ENCODE results near the gene HNRNPH1. TPM values are rescaled to one million over a fixed set of nuclear protein-coding genes. Genes with fewer than 3 reads are reported as not detected.

Gene HNRNPH1
- total RNA-seq, 1 donor from 2014 or later, result 735 TPM

DNA sequence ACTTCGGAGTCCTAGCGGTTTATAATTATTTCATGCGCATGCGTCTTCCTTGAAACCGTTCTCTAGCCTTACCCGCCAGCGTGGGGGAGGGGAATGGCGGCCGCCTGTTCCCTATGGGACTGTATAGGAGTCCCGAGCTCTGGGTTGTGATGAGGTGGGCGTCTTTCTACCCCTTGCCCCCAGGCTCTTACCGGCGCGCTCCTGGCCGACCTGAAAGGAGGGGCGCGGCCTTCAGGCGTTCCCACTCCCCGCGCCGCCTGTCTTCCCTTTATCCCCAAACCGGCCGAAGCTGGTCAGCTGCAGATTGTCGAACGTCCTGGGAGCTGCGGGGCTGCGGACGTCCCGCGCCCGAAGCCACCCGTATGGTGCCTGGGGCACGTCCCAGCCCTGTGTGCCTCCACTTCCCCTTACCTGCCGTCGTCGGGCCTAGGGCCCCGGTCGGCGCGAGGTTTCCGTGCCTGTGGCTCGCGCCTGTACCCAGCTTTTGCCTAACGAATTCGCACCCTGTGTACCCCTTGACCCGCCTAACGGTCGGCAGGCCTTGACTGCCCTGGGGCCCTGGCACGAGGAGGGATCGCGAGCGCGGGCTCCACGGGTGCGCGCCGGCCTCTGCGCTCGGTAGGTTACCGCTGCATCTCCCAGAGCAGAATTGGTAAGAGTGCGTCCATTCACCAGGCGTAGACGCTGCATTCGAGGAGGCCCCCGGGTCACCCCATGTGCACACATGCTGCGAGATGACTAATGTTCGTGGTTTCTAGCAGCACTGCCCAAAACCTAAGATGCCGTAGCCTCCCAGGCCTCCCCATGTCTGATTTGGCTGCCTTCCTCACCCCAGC is 653 bp upstream of the HNRNPH1 start:
- DNase-seq (ENCODE audit: low read depth), result peak; percentile 67

DNA sequence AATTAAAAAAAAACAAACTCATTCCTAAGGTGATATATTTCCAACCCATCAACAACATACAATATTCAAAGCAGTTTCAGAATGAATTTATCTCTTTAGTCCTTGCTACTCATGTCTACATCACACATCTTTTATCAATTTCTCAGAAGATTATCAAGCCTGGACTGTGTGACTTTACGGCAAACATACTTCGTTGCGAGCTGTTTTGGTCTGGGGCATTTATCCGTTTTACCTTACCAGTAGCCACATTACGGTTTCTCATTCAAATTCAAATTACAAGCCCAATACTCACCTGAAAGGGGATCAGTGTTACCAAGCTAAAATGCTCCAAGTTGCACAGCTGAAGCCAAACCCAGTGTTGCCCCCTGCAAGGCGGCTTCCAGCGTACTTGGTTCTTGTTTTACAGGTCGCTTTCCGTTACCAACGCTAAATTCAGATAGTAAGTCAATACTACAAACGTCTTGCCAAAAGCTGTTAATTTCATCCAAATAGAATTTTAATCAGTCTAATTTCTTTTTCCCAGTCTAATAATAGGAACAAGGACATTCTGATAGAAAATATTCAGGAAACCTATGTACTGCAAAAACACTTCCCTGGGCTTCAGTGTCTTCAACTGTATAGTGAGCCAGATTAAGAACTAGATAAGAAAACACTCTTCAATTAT is 1.8 kb downstream of the HNRNPH1 start:
- no peak for DNase-seq (ENCODE audit: low read depth)

DNA sequence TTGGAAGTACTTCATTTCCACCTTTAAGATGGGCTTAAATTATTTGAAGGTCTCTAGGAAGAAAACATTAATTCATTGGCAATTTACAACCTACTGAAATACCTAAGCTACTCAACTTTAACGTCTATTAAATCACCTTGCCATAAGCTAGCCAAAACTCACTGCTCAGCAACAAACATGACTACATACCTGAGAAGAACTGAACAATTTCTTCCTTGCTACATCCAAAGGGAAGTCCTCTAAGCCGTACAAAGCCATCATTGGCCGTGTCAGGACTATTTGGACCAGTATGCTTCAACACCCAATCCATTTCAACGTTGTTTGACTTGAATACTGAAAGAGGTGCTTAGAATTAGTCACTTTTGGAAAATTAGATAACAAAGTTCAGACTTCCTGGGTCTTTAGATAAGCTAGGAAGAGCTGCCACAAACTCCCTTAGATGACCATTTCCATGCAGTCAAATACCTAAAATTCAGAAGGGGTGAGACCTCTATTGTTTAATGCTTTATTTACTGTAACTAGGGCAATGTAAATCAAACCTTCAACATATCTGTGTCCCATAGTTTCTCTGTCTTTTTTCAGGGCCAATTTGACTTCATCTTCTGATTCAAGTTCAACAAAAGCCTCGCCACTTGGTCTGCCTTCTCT is 2.6 kb downstream of the HNRNPH1 start:
- DNase-seq (ENCODE audit: low read depth), result no peak

DNA sequence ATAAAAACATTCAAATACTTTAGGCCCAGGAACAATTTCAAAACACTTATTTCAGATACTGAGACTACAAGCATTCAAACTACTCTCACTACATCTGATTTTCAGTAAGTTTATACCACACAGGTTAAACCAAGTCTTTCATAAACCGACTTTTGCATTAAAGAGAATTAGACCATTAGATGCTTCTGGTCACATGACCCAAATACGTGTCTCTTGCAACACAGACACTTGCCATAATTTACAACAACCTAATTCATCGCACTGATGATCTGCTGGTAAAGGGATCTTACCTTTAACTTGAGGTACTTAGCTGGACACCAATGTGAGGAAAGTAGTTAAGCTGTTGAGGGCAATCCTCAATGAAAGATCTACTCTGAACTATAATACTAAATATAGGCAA is 3.2 kb downstream of the HNRNPH1 start:
- no peak for DNase-seq (ENCODE audit: low read depth)

DNA sequence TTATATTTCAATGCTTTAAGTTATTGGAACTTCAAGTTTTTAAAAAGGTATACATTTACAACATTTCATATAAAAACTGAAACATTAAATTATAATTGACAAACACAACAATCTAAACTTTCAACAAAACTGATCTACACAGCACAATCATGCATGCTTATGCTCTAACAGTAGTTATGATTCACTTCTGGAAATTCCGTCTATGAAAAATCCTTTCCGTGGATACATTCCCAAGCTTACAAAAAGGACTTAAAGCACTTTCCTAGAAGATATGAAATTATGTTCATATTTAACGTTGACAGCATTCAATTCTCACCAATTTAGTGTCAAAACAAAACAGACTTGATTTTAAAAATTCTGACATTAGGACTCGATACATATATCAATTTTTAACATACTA is 3.7 kb downstream of the HNRNPH1 start:
- DNase-seq (ENCODE audit: low read depth), result no peak

DNA sequence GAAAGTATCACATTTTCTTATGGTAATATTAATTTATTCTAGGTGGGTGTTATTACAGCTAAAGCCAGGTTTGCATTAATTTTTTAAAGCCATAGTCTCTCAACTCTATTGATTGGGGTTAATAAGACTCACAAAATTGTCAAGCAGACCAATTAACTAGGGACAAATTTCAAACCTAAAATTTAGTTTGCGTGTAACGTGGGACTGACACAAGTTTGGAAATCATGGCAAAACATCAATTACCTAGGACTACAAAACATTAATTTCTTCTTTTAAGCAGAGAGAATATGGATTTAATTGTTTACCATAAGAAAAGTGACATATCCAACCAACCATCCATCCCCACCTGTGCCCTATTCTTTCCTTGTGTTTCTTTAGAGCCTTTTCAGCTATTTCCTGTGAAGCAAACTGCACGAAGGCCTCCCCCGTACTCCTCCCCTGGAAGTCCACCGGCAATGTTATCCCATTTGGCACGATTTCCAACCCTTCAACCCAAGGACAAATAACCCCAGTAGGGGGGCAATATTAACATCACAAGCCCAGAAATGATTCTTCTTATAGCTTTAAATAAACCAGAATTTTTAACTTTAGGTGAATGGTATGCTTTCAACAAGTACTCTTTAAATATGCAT is 4.4 kb downstream of the HNRNPH1 start:
- no peak for DNase-seq (ENCODE audit: low read depth)

DNA sequence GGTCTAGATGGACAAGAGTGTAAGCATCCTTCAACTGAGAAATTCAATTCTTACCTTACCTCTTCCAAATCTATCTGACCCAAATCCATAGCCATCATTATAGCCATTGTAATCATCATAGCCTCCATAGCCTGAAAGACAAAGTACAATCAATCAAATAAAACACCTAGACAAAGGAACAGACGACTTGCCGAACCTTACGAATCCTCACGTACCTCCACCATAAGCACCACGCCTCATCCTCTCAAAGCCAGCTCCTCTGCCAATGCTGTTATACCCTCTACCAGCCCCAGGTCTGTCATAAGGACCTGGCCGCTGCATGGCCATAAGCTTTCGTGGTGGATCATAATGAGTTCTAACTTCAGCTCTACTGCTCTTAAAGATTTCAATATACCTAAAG is 5.5 kb downstream of the HNRNPH1 start:
- DNase-seq (ENCODE audit: low read depth), result no peak

DNA sequence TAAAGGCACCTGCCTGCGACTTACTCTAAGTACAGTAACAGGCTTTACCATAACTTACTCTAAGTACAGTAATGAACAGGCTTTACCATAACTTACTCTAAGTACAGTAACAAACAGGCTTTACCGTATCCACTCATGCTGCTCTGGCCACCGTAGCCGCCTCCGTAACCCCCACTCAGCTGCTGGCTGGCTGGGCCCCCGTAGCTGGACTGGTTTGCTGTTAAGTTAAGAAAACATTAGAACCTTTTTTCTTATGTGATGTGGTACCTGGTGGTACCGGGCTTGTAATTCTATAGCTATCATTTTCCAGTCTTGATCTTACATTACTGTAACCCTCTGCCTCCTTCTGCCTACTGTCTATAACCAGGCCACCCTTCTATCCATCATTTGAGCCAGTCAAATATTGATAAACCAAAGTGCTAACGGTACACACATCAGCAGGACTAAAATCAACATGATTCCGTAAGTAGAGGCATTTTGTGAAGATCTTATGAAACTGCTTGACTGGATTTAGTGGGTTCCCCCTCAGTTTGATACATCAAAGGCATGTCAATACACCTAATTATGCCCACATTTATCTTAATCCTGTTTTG is 7.4 kb downstream of the HNRNPH1 start:
- no peak for DNase-seq (ENCODE audit: low read depth)

DNA sequence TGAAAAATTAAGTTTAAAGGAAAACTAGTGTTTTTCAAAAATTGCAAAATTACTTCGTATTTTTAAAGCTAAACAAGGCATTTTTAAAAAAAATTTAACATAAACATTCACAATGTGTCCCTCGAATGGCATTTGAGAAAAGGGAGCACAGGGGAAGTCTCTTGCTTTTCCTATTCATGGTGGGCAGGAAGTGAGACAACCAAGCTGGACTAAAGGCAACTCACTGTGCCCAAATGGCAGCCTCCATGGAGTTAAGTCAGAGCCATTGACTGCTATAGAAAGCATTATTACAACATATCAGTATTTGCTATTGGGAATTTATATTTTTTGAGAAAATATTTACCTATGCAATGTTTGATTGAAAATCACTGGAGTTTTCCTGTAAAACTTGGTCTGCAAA is 8.3 kb downstream of the HNRNPH1 start:
- no peak for DNase-seq (ENCODE audit: low read depth)

DNA sequence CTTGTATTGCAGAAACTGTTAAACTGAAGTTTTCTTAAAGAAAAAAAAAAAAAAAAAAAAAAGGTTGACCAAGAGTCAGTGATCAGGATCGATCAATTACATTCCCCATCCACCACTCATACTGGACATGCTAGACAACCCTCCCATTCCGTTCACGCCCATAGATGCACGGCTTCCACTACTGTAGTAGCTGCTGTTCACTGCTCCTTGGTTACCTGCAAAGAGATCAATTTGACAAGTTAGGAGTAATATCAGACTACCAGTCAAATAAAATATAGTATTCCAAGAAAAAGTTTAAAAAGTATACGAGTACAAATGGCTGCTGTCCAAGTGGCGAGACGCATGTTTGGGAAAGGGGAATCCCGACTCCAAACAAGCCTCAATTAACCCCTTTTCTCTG is 8.7 kb downstream of the HNRNPH1 start:
- DNase-seq (ENCODE audit: low read depth), result no peak

DNA sequence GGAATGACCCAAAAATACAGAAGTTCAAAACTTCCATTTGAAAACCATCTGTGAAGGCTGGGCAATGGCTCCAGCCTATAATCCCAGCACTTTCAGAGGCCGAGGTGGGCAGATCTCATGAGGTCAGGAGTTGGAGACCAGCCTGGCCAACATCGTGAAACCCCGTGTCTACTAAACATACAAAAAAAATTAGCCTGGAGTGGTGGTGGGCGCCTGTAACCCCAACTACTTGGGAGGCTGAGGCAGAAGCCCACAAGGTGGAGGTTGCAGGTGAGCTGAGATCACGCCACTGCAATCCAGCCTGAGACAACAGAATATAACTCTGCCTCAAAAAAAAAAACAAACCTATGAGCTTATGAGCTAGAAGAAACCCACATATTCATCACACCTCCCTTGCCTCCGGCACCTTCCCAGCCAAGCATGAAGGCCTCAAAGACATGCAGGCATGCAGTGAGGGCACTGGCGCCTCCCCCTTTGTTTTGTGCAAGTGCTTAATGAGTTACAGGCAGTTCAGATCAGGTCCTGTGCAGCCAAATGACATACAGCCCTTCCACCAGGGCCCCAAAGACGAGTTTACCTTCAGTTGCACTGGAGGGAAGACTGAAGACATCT is 9.9 kb downstream of the HNRNPH1 start:
- peak; percentile 93 for DNase-seq (ENCODE audit: low read depth)

DNA sequence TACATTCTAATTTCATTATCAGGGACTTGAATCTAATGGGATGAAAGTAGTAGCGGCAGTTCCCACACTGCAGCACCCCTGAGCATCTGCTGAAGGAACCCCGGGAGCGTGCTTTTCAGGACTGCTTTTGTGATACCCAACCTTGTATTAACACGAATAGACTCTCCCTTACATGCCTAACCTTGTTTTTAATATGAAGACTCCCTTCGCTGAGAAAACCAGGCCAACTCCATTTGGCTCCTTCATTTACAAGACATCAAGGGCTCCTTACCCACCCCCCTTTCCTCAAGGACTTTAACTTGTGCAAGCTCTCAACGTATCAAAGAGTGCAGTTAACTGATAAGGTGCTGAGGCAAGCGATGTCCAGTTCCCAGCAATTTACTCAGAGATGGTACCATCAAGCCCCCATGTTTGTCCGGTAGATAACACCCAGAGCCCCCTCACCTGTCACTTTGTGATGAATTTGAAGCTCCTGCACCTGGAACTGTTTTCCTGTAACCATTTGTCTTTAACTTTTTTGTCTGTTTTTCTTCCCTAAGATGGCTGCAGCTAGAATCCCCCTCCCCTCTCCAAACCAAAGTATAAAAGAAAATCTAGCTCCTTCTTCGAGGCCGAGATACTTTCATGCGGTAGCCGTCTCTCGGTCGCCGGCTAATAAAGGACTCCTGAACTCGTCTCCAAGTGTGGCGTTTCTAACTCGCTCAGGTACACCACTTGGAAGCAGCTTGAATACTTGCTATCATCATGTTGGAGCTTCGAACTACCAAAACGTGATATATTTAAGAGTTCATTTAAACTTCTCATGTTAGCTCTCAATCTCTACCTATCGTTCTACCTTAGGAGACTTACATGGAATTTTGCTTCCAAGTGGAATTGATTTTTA is 10.7 kb downstream of the HNRNPH1 start:
- DNase-seq (ENCODE audit: low read depth), result no peak

DNA sequence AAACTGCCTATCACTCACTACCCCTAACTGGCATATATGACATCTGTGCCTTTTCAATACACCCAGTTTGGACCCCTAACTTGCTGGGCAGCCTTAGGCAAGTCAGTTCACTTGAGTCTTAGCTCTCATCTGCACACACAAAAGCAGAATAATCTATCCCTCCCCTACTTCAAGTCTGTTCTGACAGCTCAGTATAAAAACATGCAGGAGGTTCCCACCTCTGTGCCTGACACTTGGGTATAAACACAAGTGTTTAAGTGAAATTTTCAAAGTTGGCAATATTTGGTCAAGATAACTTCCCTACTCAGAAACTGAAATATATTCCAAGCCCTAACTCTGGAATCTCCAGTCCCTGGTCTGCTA is 12.6 kb downstream of the HNRNPH1 start:
- DNase-seq (ENCODE audit: low read depth), result no peak

DNA sequence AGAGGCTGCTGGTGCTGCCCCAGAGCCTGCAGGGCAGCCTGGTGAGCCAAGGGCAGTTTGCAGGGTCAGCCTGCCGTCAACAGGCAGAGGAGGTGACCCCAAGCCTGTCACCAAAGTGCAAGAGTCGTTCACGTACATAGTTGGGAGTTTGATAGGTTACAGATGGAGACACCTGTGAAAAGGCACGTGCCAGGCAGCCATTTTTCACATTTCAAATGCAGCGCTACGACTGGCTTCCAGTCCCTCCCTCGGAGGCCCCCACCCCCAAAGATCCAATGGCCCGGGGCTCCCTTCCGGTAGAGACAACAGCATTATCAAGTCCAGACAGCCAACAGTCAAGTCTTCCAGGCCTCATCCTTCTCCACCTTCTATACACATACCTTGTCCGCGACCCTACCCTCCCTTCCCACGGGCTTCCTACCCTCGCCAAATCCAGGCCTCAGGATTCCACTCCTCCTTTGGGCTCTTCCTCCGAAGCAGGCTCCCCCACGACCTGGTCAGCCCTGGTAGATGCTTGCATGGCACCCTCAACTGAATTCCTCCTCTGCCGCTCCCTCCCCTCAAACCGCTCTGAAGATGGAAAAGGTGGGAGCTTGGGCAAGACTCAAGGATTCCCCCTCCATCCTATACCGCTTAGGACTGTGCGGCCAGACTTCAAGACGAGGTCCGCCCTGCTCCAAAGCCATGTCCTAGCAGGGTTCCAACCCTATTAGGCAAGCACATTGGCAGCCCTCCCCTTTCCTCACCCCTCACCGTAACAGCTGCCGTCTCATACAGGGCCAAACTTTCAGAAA is 13.2 kb downstream of the HNRNPH1 start:
- no peak for DNase-seq (ENCODE audit: low read depth)

DNA sequence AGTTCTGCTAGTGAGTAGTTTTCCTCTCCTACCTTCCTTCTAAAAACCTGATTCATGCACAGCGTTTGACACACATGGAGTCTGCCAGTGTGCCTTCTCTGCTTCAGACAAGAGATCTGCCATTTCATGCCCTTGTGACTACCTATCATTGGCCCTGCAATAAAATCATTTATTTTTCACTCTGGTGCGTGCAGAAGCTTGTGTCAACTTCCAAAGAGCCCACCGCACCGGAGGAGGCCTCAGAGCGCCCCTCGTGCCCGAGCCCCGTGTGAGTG is 13.7 kb downstream of the HNRNPH1 start:
- no peak for DNase-seq (ENCODE audit: low read depth)

DNA sequence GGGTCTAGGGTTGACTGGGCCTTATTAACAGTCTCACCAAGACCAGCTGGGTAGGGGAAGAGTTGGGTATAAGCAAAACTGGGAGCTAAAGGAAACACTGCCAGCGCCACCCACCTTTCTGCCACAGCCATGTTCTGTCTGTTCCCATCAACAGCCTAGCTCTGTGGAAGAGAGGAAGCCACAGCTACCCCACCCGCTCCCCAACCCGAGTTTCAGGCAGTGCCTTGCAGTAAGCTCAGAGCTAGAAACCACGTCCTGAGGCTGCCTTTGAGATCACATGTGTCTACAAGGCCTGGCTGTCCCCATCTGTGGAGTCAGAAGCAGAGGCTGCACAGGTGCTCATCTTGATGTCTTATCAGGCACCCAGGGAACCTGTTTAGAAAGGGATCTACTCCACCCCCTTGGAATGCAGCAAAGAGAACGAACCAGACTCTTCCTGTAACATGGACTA is 15.3 kb downstream of the HNRNPH1 start:
- DNase-seq (ENCODE audit: low read depth), result no peak

DNA sequence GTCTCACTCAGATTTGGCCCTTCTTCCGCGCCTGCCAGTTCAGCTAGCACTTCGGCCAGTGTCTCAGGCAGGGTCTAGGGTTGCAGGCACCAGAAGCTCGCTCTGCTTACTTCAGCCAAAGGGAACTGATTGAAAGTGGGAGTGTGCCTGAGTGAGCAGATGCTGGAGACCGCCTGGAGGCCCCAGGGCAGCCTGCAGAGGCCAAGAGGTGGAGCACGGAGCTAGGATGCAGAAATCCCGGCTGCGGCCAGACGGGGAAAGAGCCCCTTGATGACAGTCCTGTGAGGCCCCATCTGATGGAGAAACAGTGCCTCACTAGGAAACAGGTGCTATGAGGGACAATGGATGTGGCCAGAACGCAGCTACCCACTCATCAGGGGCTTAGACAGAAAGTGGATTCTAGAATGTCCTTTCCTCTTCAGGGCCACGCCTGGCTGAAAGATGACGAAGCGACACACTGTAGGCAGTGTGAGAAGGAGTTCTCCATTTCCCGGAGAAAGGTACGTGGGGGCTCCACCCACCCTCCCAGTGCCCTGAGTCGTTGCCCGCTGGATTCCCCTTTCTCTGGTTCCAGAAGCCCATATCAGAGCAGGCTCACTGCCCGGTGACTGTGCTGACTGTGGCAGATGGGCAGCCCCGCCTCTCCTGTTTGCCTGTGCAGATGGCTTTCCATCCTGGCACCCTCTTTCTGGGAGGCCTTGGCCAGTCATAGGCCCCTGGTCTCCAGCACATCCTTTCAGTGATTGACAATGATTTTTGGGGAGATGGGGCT is 16.1 kb downstream of the HNRNPH1 start:
- no peak for DNase-seq (ENCODE audit: low read depth)

DNA sequence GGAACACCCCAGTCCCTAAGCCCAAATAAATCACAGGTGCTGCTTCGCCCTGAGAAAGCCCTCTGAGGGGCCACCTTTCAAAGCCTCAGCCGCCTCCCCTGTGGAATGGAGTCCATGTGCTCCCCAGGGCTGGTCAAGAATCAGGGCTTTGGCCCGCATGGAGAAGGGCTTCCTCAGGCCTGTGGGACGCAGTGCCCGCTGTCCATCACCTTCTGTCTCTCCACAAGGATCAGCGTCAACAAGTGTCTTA is 16.6 kb downstream of the HNRNPH1 start:
- no peak for DNase-seq (ENCODE audit: low read depth)

DNA sequence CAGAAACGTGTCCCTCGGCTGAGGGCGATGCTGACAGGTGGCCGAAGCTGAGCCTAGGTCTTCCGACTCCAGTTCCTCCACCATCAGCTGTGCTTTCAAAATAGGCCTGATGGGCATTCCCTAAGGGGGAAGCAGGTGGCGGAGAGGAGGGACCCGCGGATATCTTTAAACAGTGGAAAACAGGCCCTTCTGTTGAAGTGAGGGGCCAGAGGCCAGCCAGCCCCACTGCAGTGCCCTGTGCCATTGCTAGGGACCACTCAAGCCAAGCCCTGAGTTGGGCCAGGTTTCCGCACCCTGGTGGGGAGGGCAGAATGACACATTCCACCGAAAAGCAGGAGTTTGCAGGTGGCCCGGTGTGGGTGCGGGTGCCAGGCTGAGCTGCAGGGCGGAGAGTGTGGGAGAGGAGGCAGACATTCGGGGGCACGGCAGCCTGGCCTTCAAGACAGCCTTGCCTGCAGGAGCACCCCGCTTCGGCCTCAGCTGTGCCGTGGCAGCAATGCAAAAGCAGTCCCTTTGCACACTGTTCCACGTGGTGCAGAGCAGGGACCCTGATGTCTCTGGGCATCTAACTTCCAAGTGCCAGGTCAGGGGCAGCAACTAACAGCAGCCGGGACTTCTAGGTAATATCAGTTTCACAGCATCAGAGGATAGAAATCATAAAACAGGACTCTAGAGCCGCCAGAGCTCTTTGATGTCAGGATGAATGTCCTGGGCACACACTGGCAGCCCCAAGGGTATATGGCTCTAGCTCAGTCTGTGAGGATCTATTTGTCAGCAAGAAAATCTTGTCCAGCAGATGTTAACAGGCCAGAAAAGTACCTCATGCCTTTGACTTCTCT is 17.2 kb downstream of the HNRNPH1 start:
- DNase-seq (ENCODE audit: low read depth), result no peak
